Measurements from ENCODE around the gene CAGE1.

CAGE1 gene

GRCh38 chr6:7389451-7390225 lies at the start of gene CAGE1, which contains the start of gene RIOK1:
Gene CAGE1, minus strand, starts transcription at chr6:7389742. Its CDS starts 2,569 bp downstream, at chr6:7387173.
Gene RIOK1, plus strand, starts transcription at chr6:7389808. Its CDS starts 195 bp downstream, at chr6:7390003.
- peak; percentile 81 for DNase-seq

GRCh38 chr6:7439228-7439627 lies 49.7 kb upstream of the CAGE1 start:
- DNase-seq: no peak

- no peak for DNase-seq
Observed at GRCh38 chr6:7438011-7438410, 48.5 kb upstream of the CAGE1 start.

GRCh38 chr6:7434672-7435071 lies 45.1 kb upstream of the CAGE1 start:
- DNase-seq: no peak

- DNase-seq: no peak
Observed at GRCh38 chr6:7433121-7433617, 43.6 kb upstream of the CAGE1 start.

GRCh38 chr6:7432391-7433120 lies 43.0 kb upstream of the CAGE1 start:
- DNase-seq: no peak

- DNase-seq: no peak
Observed at GRCh38 chr6:7431674-7432390, 42.3 kb upstream of the CAGE1 start.

GRCh38 chr6:7431313-7431673 lies 41.8 kb upstream of the CAGE1 start:
- no peak for DNase-seq

- DNase-seq: no peak
Observed at GRCh38 chr6:7426447-7427169, 37.1 kb upstream of the CAGE1 start.

GRCh38 chr6:7425808-7426190 lies 36.3 kb upstream of the CAGE1 start:
- DNase-seq: no peak

GRCh38 chr6:7424967-7425807 lies 35.6 kb upstream of the CAGE1 start:
- DNase-seq: peak; percentile 55

GRCh38 chr6:7424058-7424457 lies 34.5 kb upstream of the CAGE1 start:
- no peak for DNase-seq

- no peak for DNase-seq
Observed at GRCh38 chr6:7421066-7421465, 31.5 kb upstream of the CAGE1 start.

- no peak for DNase-seq
Observed at GRCh38 chr6:7419065-7419464, 29.5 kb upstream of the CAGE1 start.

- DNase-seq: no peak
Observed at GRCh38 chr6:7418238-7418905, 28.8 kb upstream of the CAGE1 start.

- DNase-seq: no peak
Observed at GRCh38 chr6:7417684-7418083, 28.1 kb upstream of the CAGE1 start.

GRCh38 chr6:7414811-7415210 lies 25.3 kb upstream of the CAGE1 start:
- DNase-seq: no peak

- DNase-seq: no peak
Observed at GRCh38 chr6:7413151-7413823, 23.7 kb upstream of the CAGE1 start.

GRCh38 chr6:7411328-7411727 lies 21.8 kb upstream of the CAGE1 start:
- no peak for DNase-seq

GRCh38 chr6:7410851-7411250 lies 21.3 kb upstream of the CAGE1 start:
- no peak for DNase-seq

- no peak for DNase-seq
Observed at GRCh38 chr6:7409740-7410139, 20.2 kb upstream of the CAGE1 start.
